HG03354 (cell line): ENCODE data around the gene SCTR.

Experiments used
- ATAC-seq: cut with Tn5 transposase; IDR thresholded peaks from one replicate; pipeline ENCODE4 v1.9.1; 2021; ENCODE audit warnings: mild to moderate bottlenecking; ENCODE audit not compliant: unreplicated experiment, poor library complexity, severe bottlenecking

Gene SCTR

DNA sequence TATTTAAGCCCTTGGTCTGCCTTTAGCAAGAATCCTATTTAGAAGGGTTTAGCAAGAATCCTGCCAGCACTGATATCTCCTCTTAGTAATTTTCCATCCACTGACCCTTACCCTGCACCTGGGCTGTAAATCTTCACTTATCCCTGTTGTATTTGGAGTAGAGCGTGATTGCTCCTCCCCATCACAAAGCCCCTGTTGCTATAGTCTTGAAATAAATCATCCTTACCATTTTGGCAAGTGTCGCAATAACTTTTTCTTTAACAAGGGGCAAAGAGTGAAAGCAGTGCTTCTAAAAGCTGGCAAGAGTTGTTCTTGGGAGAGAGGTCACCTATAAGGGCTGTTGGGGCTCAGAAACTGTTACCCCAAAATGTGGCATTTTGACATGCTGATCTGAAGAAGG is 3.7 kb upstream of the SCTR start:
- no peak for ATAC-seq

DNA sequence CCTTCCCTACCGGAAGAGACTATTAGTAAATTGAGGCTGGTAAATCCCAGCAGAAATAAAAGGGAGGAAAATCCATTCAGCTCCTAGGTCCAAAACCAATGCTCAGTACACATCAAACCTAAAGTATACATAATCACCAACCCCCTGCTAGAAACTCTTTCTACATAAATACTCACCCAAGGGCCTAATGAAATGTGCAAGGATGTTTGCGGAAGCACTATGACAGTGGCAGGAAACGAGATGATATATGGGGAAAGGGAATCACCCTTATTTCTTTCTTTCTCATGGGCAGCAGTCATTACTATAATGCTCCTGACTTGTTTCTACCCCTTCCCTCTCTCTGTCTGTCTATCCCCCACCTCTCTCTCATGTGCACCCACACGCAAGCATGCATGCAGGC is 1.3 kb upstream of the SCTR start:
- ATAC-seq = no peak

DNA sequence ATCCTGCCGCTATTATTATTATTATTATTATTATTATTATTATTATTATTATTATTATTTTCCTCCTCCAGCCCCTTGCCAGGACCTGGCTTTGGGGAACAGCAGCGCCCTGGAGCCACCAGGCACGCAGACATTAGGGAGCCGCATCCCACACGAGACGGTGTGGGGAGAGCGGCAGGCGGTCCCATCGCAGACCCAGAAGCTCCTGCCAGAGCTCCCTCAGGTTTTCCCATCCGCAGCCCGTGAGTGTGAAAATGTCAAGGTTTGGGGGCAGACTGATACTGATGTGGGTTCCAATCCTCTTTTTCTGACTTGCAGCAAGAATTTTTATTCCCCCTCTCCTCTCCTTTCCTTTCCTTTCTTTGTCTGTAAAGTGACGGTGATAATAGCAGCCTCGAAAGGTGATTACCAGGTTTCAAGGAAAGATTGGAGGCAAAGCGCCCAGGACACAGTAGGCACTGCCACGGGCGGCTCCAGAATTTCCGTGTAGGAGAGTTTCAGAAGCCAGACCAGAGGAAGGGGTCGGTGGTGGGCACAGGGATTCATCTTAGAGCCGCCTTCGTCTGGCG is 816 bp downstream of the SCTR start:
- ATAC-seq = no peak

DNA sequence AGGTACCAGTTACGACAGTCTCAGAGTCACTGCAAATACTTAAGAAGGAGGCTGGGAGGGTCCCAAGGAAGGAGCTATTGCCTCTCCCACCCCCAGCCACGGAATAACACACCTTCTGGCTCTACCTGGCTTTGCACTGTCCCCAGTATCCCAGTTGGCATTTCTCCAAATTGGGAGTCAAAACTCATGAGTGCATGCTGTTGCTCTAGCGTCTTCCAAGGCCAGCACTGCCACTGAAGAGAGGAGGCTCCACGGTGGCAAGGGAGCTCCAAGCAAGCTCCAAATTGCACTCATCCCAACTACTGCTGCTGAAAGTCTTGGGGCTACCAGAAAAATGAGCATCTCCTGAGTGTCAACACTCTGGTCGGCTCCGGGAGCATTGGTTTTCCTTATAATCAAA is 1.6 kb downstream of the SCTR start:
- no peak for ATAC-seq

DNA sequence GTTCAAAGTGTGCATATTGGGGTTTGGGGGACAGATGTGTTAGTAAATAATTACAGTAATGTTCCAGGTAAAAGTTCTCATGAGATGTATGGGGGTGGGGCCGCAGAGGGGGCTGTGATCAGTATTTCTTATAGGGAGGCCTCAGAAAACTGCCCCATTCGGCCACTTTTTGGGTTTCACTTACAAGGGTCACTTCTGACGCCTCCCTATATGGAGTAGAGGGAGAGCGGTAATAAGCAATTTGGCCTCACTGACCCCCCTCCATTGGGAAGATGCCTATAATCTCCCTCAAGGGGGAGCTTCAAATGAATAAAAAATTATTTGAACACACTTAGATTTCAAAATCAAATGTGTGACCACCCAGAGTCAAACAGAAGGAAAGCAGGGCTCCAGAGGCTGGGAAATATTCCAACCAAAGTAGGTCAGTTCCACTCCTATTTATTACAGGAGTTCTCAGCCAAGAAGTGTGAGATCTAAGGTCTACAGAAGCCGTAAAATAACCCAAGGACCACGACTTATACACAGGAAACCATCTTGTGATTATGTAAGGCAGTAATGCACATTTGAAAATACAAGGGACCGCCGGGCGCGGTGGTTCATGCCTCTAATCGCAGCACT is 2.7 kb downstream of the SCTR start:
- ATAC-seq = no peak

DNA sequence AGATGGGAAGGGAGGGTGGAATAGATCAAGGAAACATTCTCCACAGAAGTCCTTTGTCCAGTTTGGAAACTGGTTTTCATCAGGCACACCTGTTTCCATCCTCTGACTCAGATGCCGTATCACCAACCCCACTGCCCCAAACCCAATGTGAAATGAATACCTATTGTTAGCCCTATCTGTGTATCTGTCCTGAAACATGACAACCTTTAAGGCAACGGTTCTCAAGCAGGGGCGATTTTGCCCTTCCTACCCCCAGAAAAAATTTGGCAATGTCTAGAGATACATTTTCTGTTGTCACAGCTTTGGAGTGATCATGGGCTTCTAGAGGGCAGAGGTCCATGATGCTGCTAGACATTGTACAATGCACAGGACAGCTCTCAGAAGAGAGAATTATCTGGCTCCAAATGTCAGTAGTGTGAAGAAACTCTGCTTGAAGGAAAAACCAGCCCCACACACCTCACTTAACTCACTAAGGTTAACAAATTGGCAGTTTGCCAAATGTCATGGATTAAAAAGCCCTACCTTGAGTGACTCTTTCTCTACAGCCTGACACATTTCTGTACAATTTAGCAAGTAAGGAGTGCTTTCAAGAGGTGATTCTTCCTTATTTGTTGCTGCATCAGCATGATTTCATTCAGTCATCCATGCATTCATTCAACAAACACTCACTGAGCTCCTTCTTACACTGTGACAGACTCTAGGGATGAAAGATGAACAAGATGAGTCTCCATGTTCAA is 3.4 kb downstream of the SCTR start:
- ATAC-seq = no peak

DNA sequence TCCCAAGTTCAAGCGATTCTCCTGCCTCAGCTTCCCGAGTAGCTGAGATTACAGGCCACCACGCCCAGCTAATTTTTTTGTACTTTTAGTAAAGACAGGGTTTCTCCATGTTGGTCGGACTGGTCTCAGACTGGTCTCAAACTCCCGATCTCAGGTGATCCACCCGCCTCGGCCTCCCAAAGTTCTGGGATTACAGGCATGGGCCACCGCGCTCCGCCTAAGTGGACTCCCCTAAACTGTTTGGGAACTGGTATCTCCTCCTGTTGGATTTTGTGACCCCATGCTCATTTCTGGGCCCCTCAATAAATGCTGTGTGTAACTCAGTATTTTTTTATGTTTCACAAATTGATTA is 5.2 kb downstream of the SCTR start:
- ATAC-seq = no peak

DNA sequence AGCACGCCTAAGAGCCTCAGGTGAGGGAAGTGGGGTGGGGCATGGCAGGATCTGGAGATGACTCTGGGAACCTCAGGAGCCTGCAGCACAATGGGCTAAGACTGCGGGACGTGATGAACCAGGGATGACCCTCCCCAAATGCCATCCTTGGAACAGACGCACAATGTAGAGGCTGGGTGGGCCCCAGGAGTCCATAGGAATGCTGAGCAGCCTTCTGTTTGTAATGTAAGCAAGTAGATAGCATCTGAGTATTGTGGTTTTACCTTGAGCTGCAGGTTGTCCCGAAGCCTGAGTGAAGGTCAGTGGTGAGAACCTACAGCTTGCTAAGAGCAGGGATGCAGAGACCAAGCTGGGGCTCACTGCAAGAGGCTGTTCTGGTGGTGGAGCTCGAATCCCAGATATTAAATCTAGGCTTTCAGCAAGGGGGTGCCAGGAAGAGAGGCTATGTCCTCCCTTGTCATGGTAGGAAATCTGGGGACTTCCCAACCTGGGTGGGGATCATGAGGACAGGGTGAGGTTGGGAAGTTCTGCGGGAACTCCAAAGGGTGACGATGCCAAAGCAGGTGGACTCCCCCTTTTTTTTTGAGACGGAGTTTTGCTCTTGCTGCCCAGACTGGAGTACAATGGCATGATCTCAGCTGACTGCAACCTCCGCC is 5.8 kb downstream of the SCTR start:
- no peak for ATAC-seq

DNA sequence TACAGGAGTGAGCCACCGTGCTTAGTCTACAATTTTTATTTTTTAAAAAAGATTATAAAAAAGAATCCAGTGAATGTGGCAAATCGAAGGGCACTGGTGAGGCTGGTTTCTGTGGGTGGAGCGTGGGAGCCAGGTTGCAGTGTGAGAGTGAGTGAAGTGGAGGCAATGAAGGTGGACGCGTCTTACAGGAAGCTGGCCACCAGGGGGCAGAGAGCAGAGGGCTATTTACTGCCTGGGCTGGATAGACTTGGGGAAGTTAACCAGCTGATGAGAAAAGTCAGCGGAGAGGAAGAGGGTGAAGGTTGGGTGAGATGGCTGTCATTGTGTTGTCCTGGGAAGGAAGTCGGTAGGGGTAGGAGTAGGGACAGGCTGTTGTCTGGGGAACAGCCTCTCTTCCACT is 6.8 kb downstream of the SCTR start:
- peak; percentile 93 for ATAC-seq

DNA sequence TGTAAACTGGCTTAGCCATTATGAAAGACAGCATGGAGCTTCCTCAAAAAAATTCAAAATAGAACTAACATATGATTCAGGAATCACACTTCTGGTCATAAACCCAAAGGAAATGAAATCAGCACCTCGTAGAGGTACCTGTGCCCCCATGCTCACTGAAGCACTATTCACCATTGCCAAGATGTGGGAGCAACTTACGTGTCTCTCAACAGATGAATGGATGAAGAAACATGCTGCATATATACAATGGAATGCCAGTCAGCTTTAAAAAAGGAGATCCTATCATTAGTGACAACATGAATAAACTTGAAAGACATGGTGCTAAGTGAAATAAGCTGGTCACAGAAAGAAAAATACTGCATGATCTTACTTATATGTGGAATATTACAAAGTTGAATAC is 8.2 kb downstream of the SCTR start:
- no peak for ATAC-seq

DNA sequence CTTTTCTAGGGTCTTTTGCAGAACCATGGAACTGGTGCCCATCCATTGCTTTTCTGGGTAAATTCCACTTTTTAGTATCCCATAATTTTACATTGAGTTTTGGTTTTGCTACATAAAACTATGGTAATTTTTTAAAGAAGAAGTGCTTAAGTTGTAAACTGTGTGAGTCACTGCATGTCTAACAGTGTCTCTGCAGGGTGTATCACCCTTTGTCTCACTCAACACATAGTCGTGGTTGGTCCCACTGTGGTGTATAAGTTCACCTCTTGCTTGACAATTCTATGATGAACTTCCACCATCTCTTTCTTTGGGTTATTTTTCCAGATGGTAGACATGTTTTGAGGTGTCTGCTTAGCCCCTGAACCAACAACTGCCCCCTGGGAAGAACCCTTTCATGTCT is 10.5 kb downstream of the SCTR start:
- no peak for ATAC-seq

DNA sequence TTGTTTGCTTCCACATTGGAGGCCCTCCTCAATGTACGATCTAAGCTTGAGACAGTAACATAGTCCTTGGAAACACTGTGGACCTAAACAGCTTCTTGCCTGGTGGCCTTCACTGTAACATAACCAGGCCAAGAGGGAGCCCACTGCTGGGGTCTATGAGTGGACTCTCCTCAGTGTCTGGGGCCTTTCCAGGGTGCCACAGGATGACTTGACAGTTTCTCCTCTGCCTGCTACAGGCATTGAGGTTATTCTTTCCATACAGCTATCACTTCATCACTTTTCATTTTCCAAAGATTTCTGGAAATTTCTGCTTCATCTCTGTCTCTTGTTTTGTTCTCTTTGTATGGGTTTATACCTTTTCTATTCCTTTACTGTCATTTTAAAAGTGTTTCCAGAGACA is 11.3 kb downstream of the SCTR start:
- no peak for ATAC-seq

DNA sequence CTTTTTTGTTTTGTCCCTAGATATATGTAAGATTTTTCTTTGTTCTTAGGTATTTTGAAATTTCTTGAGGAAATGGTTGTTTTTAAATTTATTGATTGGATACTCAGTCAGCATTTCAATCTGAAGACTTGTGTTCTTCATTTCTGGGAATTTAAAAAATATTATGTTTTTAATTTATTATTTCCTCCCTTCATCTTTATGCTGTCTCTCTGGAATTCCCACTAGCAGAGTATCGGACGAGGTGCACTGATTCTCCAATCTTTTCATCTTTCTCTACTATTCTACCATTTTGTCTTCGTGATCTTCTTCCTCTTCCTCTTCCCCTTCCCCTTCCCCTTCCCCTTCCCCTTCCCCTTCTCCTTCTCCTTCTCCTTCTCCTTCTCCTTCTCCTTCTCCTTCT is 12.3 kb downstream of the SCTR start:
- ATAC-seq = no peak

DNA sequence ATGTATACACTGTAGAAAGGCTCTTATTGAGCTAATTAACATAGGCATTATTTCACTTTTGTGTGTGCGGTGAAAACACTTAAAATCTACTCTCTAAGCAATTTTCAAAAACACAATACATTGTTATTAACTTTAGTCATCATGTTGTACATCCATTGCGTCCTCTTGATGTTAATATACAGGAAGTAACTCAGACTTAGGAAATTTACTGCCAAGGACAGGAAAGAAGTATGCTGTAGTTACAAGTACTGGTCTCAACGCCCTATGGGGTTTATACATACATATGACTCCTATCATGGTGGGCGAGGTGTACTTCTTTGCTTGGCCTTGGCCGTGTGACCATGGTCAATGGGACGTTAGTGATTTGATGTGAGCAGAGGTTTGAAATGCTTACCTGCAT is 15.5 kb downstream of the SCTR start:
- no peak for ATAC-seq

DNA sequence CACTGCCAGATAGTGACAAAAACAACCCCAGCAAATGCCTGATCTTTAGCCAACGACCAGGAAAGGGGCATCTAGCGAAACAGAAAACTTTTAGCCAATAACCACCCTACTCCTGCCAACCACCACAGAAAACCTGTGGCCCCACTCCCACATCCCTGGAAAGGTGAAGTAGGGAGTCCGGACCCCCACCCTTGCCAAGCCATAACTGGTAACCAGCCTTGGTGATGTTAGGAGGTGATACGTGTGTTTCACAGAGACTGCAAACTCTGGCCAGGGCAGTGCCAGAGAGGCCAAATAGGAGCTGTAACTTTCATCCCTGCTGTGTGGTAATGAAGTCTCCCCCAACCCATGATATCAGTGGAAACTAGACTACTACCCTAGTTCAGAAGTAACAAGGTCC is 27.6 kb downstream of the SCTR start:
- no peak for ATAC-seq

DNA sequence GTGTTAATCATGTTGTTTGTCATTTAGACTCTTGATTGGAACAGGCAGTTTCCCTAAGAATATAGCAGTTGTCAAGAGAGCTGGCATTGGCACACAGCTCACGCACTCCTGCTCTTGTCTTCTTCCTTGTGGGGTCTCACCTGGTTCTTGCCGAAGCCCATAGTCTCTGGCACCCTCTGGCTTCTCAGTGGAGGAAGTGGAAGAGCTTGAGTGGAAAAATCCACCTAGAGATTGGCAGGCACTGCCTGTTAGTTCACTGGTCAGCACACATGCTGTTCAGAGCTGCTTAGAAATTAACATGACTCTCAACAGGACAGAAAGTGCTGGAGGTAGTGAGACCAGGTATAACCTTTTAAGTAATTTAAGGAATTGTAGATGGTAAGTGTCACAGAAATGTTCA is 28.3 kb downstream of the SCTR start:
- ATAC-seq = no peak

DNA sequence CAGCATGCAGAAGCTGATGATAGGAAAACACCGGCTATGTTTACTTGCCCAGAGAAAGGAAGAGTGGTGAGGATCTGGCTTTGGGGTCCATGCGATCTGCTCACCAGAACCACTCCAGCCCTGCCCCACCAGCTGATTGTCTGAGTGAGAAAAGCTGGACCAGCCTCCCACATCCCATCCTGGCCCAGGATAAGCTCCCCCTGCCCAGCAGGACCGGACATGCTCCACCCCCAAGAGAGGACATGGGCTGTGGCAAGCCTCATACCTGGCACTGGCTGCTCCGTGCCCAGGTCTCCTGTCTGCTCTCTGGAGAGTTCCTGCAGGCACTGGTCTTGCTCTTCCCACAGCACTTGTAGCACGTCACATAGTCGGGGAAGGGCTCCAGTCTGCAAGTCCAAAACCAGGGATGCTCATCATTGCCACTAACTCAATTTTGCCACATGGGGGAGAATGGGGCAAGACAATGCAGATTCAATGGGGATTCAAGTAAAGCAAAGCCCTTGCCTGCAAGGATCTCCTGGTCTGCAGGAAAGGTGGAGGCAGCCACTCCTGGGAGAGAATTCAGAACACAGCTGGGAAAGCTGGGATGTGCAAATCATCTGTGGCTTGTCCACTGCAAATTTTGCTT is 30.0 kb downstream of the SCTR start:
- no peak for ATAC-seq

DNA sequence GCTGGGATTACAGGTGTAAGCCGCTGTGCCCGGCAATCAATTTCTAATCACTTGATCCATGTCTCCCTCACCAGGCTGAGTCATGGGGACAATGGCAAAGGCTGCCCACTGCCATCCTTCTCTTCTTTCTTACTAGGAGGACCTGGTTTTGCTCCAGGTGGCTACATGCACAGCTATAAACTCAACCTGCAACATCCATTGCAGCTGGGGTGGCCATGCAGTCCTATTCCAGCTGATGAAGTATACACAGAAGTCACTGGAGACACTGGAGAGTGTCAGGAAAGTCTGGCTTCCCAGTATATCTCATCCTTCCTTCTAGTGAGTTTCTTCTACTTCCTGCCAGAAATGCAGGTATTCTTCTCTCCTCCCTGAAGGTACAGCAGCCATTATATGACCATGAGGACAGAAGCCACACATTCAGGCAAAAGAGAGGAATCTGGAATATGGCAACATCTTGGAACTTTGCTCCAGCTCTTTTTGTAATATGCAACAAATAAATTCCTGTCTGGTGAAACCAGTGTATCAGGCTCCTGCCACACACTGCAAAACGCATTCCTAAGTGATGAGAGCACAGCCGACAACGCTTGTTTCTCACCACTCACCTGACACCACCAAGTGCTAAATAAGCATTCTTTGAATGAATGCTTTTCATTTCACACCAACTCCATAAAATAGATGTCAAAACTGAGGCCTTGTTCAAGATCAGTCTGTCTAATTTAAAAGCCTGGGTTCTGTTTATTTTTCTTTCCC is 32.3 kb downstream of the SCTR start:
- ATAC-seq = no peak

DNA sequence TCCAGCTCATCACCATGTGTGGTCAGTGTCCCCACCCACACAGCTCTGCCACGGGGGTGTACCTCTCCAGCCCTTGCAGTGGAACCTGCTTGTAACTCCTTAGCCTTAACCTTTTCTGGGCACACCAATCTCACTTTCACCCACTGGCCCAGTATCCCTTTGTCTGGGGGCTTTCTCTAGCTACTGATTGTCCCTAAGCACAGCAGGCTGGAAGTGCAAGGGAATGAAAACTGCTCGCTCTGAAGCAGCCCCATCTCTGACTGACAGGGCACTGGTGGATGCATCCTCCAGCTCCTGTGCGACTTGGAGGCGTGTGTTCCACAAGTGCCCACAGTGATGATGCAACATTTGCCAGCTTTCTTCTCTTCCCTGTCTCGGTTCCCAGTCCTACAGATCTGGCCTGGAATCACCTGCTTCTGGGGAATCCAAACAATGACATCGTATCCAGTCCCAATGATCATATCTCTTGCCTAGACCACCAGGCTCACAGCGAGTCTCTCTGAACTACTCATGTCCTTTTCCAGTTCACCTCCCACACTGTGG is 33.6 kb downstream of the SCTR start:
- ATAC-seq = no peak

DNA sequence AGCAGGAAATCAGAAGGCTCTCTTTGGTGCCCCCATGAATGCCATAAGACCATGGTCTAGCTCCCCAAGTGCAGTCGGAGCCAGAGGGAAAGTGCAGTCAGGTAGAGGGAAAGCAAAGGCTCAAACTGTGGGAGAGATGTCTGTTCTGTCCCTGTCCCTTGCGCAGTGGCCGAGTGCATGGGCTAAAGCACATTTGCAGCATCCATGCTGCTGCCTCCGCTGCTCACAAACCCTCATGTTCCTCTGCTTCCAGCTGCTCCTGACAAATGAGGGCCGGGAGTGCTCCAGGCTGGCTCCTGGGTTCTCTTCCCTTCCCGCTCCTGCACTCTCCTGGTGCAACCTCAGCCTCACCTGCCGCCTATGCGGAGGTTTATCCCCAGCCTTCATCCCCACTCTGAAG is 34.2 kb downstream of the SCTR start:
- no peak for ATAC-seq
